Transverse colon (tissue), 4 donors: ENCODE data around the gene VWCE. TPM values are rescaled to one million over a fixed set of nuclear protein-coding genes. Genes with fewer than 3 reads are reported as not detected.

Experiments used
- DNase-seq: peaks from one replicate; pipeline ENCODE4 v3.0.0-alpha.2; 2019
- H3K27ac ChIP-seq, 4 donors: fragments of 200-600 bp; sonication (generic); 2 replicates each; pipeline ENCODE4 v1.5.1; 2016 to 2018; ENCODE audit warnings: inconsistent platforms in 4 of 4
- H3K27me3 ChIP-seq: fragments of 200-600 bp; sonication (generic); 2 replicates; pipeline ENCODE4 v1.5.1; 2017; ENCODE audit warnings: inconsistent platforms
- H3K36me3 ChIP-seq, 4 donors: fragments of 200-600 bp; sonication (generic); 2 replicates each; pipeline ENCODE4 v1.5.1; 2017 to 2019; ENCODE audit warnings: inconsistent platforms in 4 of 4
- H3K4me1 ChIP-seq, 4 donors: fragments of 200-600 bp; sonication (generic); 2 replicates each; pipeline ENCODE4 v1.5.1; 2017 to 2020; ENCODE audit warnings: inconsistent platforms in 4 of 4
- H3K4me3 ChIP-seq, 4 donors: fragments of 200-600 bp; sonication (generic); 1 replicate in 1 of 4; 2 replicates in 3 of 4; pipeline versions ENCODE4 v1.5.1 to v1.6.1; 2017 to 2019; ENCODE audit warnings: inconsistent platforms in 4 of 4
- H3K9me3 ChIP-seq, 2 donors: fragments of 200-600 bp; sonication (generic); 2 replicates each; pipeline ENCODE4 v1.5.1; 2017 to 2019; ENCODE audit warnings: inconsistent platforms in 2 of 2
- EP300 ChIP-seq: sonication (generic); formaldehyde crosslinking; IDR thresholded peaks from one replicate; pipeline ENCODE4 v1.6.1; 2017; ENCODE audit warnings: antibody characterized with exemption, low read depth
- POLR2A ChIP-seq: fragments of 450-650 bp; IDR thresholded peaks from one replicate; pipeline ENCODE4 v1.6.1; 2016; ENCODE audit warnings: antibody characterized with exemption, mild to moderate bottlenecking, moderate library complexity
- POLR2AphosphoS5 ChIP-seq, 3 donors: sonication (generic); formaldehyde crosslinking; IDR thresholded peaks; one replicate each; pipeline ENCODE4 v1.6.1; 2016; ENCODE audit warnings: antibody characterized with exemption in 3 of 3
- WGBS, 2 donors: methylation state at CpG; one replicate each; pipeline ENCODE4 v1.1.5; 2018; ENCODE audit warnings: low coverage in 1 of 2; 5-methylcytosine and 5-hydroxymethylcytosine counted together
- in situ Hi-C, 4 donors: fragments of 200-750 bp; cut with MboI; loops; one replicate each; pipeline versions ENCODE4 v1.15.0 to v1.15.1; 2017; ENCODE audit warnings: low sequenced_read_pairs in 3 of 4, low pct_ligation_motif_present in 1 of 4, low pct_unique_long_range_greater_than_20kb in 1 of 4
- intact Hi-C: fragments of 100-400 bp; cut with DNase I; formaldehyde crosslinking; loops from one replicate; pipeline ENCODE4 v1.15.1; 2023; ENCODE audit warnings: low total_unique reads
- total RNA-seq, 4 donors: library from RNA; depleted of rRNA; stranded (reverse); fragments of >200 nt; gene quantifications; one replicate each; pipeline ENCODE4 v1.1.0, GENCODE V29; 2016
- TF ChIP-seq, protein P1 (sequence below), 5 experiments: fragments of 200-600 bp in 3 of 5; fragments of 450-650 bp in 2 of 5; sonication (generic) in 3 of 5; IDR thresholded peaks; 1 replicate in 2 of 5; 2 replicates in 3 of 5; pipeline ENCODE4 v1.5.1; 2016 to 2017; ENCODE audit warnings: antibody characterized with exemption in 5 of 5, inconsistent platforms in 3 of 5, mild to moderate bottlenecking in 2 of 5, moderate library complexity in 1 of 5

VWCE gene
- total RNA-seq, 4 donors from 2014 or later = 0.16 to 2.2 (median 0.41) TPM; not detected in 1

- WGBS, 2 donors = 91 to 94% methylated on average over 3 to 7 of the region's 7 CpGs
- Histone ChIP-seq H3K9me3 (no peaks in the 10 kb centered on the region), H3K4me3 (no peak overlapping the region), H3K36me3 (peaks cover 0 to 84% (median 39%) of the 10 kb centered on the region in 4 donors), H3K27ac (no peak overlapping the region), H3K27me3 (no peaks in the 10 kb centered on the region), H3K4me1 (no peaks in the 10 kb centered on the region)
- DNase-seq = no peak
- TF ChIP-seq POLR2AphosphoS5 (IDR thresholded peaks at IDR 0.05) = no peak
- no peak for TF ChIP-seq POLR2A
- TF ChIP-seq, protein P1, sequence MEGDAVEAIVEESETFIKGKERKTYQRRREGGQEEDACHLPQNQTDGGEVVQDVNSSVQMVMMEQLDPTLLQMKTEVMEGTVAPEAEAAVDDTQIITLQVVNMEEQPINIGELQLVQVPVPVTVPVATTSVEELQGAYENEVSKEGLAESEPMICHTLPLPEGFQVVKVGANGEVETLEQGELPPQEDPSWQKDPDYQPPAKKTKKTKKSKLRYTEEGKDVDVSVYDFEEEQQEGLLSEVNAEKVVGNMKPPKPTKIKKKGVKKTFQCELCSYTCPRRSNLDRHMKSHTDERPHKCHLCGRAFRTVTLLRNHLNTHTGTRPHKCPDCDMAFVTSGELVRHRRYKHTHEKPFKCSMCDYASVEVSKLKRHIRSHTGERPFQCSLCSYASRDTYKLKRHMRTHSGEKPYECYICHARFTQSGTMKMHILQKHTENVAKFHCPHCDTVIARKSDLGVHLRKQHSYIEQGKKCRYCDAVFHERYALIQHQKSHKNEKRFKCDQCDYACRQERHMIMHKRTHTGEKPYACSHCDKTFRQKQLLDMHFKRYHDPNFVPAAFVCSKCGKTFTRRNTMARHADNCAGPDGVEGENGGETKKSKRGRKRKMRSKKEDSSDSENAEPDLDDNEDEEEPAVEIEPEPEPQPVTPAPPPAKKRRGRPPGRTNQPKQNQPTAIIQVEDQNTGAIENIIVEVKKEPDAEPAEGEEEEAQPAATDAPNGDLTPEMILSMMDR (IDR thresholded peaks at IDR 0.05) = no peak
- in situ Hi-C loops (no loop called here), intact Hi-C loops (no loop called here)
Measured at GRCh38 chr11:61309739-61310138, 14.6 kb upstream of the VWCE start.

DNA sequence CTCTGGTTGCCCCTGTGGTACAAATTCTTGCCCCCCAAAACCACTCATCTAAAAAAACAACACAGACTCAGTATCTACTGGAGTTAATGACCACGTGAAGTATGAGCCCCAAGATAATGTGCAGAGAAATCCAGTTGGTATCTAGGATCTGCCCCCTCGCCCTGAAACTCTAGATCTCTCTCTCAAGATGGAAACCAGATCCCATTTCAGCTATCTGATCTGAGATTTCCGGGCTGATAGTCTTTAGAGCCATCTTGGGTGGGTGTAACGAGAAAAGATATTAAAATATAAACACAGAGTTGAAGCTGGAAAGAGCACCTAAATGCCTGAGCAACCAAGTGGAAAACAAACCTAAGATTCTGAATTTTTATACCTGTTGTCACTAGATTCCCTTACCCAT lies 14.0 kb upstream of the VWCE start:
- TF ChIP-seq, protein P1 (IDR thresholded peaks at IDR 0.05) = no peak
- TF ChIP-seq POLR2A (no peak), EP300 (no peak), POLR2AphosphoS5 (IDR thresholded peaks at IDR 0.05) (no peak)
- in situ Hi-C loops (no loop called here), intact Hi-C loops (no loop called here)
- no peak for DNase-seq
- Histone ChIP-seq H3K9me3 (no peaks in the 10 kb centered on the region), H3K4me3 (no peak overlapping the region), H3K27ac (no peak overlapping the region), H3K27me3 (no peaks in the 10 kb centered on the region), H3K4me1 (no peaks in the 10 kb centered on the region), H3K36me3 (peaks cover 0 to 78% (median 39%) of the 10 kb centered on the region in 4 donors)
- whole genome bisulfite sequencing, 2 donors = 92 to 96% methylated on average over 4 of the region's 4 CpGs

DNA sequence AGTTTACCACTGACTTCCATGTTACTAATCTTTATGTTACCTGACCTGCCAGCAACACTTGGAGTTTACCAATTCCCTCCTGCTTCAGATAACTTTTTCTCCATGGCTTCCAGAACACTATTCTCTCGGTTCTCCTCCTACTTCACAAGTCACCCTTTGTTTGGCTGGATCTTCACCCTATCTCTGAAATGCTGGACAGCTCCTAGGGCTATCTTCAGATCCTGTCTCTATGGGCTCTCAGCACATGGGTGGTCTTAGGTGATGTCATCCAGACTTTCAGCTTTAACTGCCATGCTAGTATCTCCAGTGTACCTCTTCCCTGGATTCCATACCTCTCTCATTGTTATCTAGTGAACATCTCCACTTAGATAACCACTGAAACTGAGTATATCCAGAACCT lies 12.2 kb upstream of the VWCE start:
- Histone ChIP-seq H3K27me3 (no peaks in the 10 kb centered on the region), H3K9me3 (no peaks in the 10 kb centered on the region), H3K4me1 (no peaks in the 10 kb centered on the region), H3K27ac (no peak overlapping the region), H3K4me3 (no peak overlapping the region), H3K36me3 (peaks cover 0 to 77% (median 37%) of the 10 kb centered on the region in 4 donors)
- WGBS, 2 donors = 86 to 94% methylated on average over 1 of the region's 1 CpG
- TF ChIP-seq EP300 = no peak
- no peak for TF ChIP-seq POLR2A
- TF ChIP-seq, protein P1 (IDR thresholded peaks at IDR 0.05) = no peak
- no peak for TF ChIP-seq POLR2AphosphoS5 (IDR thresholded peaks at IDR 0.05)
- no peak for DNase-seq
- in situ Hi-C loops (no loop called here), intact Hi-C loops (no loop called here)

GRCh38 chr11:61306221-61306620 lies 11.1 kb upstream of the VWCE start:
- no peak for DNase-seq
- Histone ChIP-seq H3K4me1 (no peaks in the 10 kb centered on the region), H3K36me3 (peaks cover 0 to 77% (median 38%) of the 10 kb centered on the region in 4 donors), H3K9me3 (no peaks in the 10 kb centered on the region), H3K27ac (no peak overlapping the region), H3K4me3 (no peak overlapping the region), H3K27me3 (no peaks in the 10 kb centered on the region)
- TF ChIP-seq POLR2A (no peak), POLR2AphosphoS5 (IDR thresholded peaks at IDR 0.05) (no peak), EP300 (no peak)
- TF ChIP-seq, protein P1 (IDR thresholded peaks at IDR 0.05) = no peak
- in situ Hi-C loops (no loop called here), intact Hi-C loops (no loop called here)
- WGBS, 2 donors = 80% methylated on average over 1 of the region's 1 CpG; no CpG with 5 or more reads in 1 of the 2 donors
